HG02852 (cell line): Measurements from ENCODE around the gene KCNH6.

Experiments
- ATAC-seq: cut with Tn5 transposase; IDR thresholded peaks from one replicate; pipeline ENCODE4 v1.9.1; 2021; ENCODE audit warnings: mild to moderate bottlenecking, moderate library complexity; ENCODE audit not compliant: unreplicated experiment

Gene KCNH6

GRCh38 chr17:63483655-63484575 is 39.2 kb upstream of the KCNH6 start:
- ATAC-seq, result no peak

GRCh38 chr17:63486317-63487013 is 36.7 kb upstream of the KCNH6 start:
- no peak for ATAC-seq

GRCh38 chr17:63487014-63487339 is 36.2 kb upstream of the KCNH6 start:
- ATAC-seq, result no peak

DNA sequence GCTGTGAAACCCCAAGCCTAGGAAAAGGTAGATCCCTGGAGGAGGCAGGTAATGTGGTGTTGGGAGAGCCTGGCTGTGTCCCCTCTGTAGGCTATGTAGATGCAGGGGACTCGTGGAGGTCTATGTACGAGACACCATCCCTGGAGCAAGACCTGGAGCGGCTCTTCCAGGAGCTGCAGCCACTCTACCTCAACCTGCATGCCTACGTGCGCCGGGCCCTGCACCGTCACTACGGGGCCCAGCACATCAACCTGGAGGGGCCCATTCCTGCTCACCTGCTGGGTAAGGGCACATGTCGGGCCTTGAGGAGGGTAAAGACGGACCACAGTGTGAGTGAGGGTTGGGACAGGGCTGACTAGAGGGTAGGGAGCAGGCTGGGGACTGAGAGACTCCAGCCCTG is 34.3 kb upstream of the KCNH6 start:
- ATAC-seq, result no peak

DNA sequence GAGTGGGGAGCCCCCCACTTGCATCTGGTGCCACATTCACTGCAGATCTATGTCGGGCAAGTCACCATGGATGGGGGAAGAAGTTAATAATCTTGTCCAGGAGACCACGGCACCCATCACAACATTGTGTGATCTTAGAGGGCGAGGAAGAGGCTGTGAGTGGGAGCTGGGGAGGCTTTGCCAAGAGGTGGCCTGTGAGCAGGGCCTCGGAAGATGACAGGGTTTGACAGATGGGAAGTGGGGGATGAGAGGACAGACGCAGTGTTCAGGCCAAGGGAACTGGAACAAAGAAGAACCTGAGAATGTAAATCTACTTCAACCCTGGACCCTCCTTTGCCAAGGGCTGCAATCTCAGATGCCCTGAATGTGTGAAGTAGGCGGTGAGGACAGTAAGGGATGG is 33.9 kb upstream of the KCNH6 start:
- no peak for ATAC-seq

GRCh38 chr17:63490329-63490728 is 32.8 kb upstream of the KCNH6 start:
- no peak for ATAC-seq

DNA sequence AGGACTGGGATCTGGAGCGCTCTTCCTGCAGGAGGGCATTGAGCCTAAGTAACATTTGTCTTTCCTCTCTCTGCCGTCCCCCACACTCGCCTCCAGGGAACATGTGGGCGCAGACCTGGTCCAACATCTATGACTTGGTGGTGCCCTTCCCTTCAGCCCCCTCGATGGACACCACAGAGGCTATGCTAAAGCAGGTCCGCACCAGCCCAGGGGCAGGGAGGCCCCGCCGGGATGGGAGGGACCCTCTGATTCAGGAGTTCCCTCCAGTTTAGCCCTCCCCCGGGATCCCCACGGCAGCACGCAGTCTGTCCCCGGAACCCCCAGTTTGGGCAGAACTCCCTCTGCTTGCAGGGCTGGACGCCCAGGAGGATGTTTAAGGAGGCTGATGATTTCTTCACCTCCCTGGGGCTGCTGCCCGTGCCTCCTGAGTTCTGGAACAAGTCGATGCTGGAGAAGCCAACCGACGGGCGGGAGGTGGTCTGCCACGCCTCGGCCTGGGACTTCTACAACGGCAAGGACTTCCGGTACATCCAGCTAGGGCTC is 32.2 kb upstream of the KCNH6 start:
- ATAC-seq, result no peak

DNA sequence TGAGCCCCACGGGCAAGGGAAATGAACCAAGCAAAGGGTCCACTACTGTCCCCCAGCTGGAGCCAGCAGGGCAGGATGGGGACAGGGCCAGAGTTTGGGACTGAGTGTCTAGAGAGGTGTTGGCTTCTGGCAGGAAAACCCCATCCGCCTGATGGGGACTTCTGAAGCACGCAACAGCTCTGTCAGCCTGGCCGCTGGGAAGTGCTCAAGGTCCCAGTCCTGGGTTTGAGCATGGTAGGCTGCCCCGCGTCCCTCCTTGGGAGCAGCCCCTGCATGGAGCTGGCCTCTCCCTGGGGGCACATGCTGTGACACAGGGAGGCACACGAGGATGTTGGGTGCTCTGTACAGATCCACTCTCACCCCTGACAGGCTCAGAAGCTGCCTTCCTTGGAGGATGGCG is 31.7 kb upstream of the KCNH6 start:
- ATAC-seq, result no peak

DNA sequence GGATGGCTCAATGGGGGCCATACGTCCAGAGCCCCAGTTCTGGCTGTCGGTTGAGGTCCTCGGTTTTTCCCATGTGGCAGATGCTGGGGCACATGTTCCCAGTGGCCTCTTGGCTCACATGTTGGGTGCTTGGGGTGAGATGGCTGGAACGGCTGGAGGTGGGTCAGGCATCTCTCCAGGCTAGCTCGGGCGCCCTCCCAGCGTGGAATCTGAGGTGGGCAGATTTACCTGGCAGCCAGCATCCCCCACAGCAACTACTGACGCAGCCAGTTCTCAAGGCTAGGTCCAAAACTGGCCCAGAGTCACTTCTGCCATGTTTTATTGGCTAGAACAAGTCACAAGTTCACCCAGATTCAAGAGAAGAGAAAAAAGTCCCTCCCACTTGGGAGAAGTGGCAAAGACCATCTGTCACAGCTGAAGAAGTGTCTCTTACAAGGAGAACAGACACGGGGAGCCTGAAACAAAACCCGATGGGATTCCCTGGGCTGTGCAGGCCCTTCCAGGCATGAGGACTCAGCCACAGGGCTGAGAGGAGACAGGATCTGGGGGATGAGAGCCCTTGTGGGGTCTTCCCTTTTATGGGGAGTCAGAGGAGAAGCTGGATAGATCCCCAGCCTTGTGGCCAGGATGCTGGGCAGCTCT is 31.1 kb upstream of the KCNH6 start:
- ATAC-seq, result no peak

DNA sequence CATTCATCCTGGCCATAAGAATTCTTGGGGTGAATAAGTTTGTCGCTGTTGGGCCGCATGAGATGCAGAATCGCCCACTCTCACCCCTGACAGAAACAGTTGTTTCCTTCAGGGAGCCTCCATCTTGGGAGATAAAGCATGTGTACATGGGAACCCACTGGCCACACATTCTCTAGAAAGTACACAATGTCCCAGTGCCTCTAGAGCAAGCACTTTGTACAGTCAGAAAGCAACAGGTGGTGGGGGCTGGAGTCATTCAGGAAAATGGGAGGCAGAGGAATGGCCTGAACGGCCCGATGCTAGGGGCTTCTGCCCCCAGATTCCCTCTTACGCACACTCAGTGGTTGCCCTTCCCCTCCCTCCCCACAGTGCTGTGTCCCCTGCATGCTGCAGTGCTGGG is 30.2 kb upstream of the KCNH6 start:
- no peak for ATAC-seq

- ATAC-seq, result no peak
These were observed 29.7 kb upstream of the KCNH6 start for GRCh38 chr17:63493411-63493810.

- ATAC-seq, result no peak
These were observed 28.7 kb upstream of the KCNH6 start for GRCh38 chr17:63494300-63494928.

DNA sequence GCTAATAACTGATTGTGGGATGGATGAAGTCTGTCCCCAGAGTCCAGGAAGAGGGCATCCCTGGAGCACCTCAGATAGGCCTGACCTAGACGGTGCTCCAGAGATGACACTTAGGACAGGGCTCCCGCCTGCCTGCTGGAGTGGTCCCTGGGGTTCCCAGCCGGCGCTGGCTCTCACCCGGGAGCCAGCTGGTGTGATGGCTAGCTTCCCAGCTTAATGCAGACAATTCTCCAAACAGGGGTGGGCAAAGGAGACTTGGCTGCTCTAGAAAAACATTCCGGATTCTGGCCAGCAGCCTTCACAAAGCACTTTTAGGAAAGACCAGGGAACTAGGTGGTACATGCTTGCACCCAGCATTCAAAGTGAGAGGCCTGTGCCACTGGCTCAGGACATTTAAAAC is 27.7 kb upstream of the KCNH6 start:
- ATAC-seq, result no peak

DNA sequence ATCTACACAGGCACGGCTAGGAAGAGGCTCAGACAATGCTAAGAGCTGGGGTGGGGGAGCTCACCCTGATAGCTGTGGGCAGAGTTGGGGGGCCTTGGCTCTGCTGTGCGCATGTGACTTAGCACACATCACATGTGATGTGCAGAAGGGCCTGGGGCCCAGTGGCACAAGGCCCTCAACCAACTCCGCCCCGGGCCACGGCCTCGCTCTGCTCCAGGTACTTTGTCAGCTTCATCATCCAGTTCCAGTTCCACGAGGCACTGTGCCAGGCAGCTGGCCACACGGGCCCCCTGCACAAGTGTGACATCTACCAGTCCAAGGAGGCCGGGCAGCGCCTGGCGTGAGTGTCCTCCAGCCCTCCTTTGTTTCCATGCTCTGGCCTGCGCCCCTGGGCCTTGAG is 27.0 kb upstream of the KCNH6 start:
- no peak for ATAC-seq

DNA sequence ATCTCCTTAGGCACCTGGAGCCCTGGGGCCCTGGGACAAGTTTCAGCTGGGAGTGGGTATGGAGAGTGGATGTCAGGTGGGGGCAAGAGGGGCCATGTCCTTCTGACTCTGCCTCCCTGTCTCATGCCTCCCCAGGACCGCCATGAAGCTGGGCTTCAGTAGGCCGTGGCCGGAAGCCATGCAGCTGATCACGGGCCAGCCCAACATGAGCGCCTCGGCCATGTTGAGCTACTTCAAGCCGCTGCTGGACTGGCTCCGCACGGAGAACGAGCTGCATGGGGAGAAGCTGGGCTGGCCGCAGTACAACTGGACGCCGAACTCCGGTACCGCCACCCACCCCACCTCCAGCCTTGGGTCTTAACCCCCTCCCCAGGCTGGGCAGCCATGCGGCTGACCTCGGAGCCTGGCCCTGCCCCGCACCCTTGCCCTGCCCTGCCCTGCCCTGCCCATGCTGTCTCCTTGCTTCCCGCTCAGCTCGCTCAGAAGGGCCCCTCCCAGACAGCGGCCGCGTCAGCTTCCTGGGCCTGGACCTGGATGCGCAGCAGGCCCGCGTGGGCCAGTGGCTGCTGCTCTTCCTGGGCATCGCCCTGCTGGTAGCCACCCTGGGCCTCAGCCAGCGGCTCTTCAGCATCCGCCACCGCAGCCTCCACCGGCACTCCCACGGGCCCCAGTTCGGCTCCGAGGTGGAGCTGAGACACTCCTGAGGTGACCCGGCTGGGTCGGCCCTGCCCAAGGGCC is 26.3 kb upstream of the KCNH6 start:
- ATAC-seq, result no peak

DNA sequence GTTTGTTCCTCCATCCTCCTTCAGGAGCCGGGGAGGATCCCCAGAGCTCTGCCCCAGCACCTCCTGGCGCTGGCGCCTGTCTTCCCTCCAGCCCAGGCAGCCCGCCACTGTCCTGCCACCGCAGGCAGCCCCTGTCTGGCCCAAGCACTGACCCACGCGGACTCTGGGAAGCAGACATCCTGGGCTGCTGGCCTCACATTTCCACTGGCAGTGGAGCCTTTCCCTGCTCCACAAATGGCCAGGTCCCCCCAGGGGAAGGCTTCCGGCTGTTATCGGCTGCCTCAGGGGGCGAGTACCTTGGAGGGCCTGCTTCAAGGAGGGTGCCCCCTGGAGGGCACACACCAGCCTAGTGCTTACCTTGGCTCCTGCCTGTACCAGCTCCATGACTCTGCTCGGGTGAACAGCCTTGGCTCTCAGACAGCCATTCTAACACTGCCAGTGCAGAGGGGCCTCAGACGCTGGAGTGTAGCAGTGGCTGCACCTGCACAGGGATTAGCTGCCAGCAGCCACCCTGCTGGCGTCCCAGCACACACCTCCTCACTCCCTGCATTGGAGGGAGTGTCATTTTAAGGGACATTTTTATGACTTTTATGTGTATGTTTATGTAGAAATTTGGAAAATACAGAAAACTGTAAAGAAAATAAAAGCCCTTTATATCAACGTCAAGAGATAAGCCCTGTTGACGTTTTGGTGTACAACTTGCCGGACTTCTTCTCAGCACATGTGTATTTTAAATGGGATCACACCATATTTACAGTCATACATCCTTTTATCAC is 25.3 kb upstream of the KCNH6 start:
- ATAC-seq, result no peak

DNA sequence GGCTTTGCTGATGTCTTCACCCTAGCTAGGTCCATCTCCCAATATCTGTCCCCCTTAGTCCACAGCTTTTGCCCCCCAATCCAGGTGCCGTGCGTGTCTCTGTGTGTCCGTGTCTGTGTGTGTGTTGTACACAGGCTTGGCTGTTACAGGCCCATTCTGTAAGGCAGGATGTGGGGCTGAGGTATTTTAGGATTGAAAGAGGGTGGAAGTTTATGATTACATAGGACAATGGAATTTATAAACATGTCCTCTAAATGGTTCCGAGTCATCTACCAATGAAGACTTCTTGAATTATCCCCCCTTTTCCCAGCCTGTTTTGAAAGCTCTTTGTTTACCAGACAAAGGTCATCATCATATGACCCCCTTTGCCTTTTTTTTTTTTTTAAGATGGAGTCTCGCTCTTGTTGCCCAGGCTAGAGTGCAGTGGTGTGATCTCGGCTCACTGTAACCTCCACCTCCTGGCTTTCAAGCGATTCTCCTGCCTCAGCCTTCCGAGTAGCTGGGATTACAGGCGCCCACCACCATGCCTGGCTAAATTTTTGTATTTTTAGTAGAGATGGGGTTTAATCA is 24.4 kb upstream of the KCNH6 start:
- ATAC-seq, result no peak

GRCh38 chr17:63500543-63501390 is 22.4 kb upstream of the KCNH6 start:
- ATAC-seq, result no peak

- no peak for ATAC-seq
These were observed 19.8 kb upstream of the KCNH6 start for GRCh38 chr17:63503341-63503705.
